Astrocyte (in vitro differentiated cells and primary cell): ENCODE results near the gene NRG2. TPM values are rescaled to one million over a fixed set of nuclear protein-coding genes. Genes with fewer than 3 reads are reported as not detected.

Experiments
- DNase-seq: peaks from one replicate; pipeline ENCODE4 v3.0.0-alpha.2; 2010; ENCODE audit warnings: low read depth
- FAIRE-seq: peaks from 2 replicates; lab custom pipeline; 2011; peaks lifted over from hg19 to GRCh38; lab: Jason Lieb, UNC
- H2AFZ ChIP-seq: 2 replicates; pipeline ENCODE4 v1.6.0; 2012; ENCODE audit warnings: low read depth, low read length, inconsistent platforms
- H3K27ac ChIP-seq: 2 replicates; pipeline ENCODE4 v1.5.1; 2011; ENCODE audit warnings: low read depth, low read length, inconsistent platforms
- H3K27me3 ChIP-seq: 2 replicates; pipeline ENCODE4 v1.6.0; 2011; ENCODE audit warnings: low read length, inconsistent platforms; ENCODE audit not compliant: insufficient read depth
- H3K36me3 ChIP-seq: 2 replicates; pipeline ENCODE4 v1.5.1; 2011; ENCODE audit warnings: low read length, inconsistent platforms; ENCODE audit not compliant: insufficient read depth
- H3K4me1 ChIP-seq: 2 replicates; pipeline ENCODE4 v1.5.1; 2011; ENCODE audit warnings: low read length, inconsistent platforms; ENCODE audit not compliant: insufficient read depth
- H3K4me2 ChIP-seq: 2 replicates; pipeline ENCODE4 v1.6.0; 2012; ENCODE audit warnings: low read length, inconsistent platforms
- H3K4me3 ChIP-seq: 2 replicates; pipeline ENCODE4 v1.5.1; 2011; ENCODE audit warnings: low read depth, mild to moderate bottlenecking, low read length, inconsistent platforms; ENCODE audit not compliant: insufficient read depth
- H3K79me2 ChIP-seq: 2 replicates; pipeline ENCODE4 v1.6.0; 2012; ENCODE audit warnings: mild to moderate bottlenecking, low read length, inconsistent platforms; ENCODE audit not compliant: insufficient read depth
- H3K9ac ChIP-seq: 2 replicates; pipeline ENCODE4 v1.6.0; 2012; ENCODE audit warnings: mild to moderate bottlenecking, low read length, inconsistent platforms
- H3K9me3 ChIP-seq: 2 replicates; pipeline ENCODE4 v1.5.1; 2012; ENCODE audit warnings: low read depth, mild to moderate bottlenecking, low read length, inconsistent platforms; ENCODE audit not compliant: insufficient read depth
- H4K20me1 ChIP-seq: 2 replicates; pipeline ENCODE4 v1.6.0; 2012; ENCODE audit warnings: low read length, inconsistent platforms; ENCODE audit not compliant: insufficient read depth
- H3K27ac Mint-ChIP-seq: one replicate; pipeline ENCODE4 v1.8.0; 2021; ENCODE audit warnings: mild to moderate bottlenecking, mixed read lengths; ENCODE audit not compliant: unreplicated experiment
- H3K27me3 Mint-ChIP-seq: one replicate; pipeline ENCODE4 v1.8.0; 2021; ENCODE audit warnings: low read depth, mixed read lengths; ENCODE audit not compliant: unreplicated experiment
- H3K36me3 Mint-ChIP-seq: one replicate; pipeline ENCODE4 v1.8.0; 2021; ENCODE audit warnings: low read depth, mixed read lengths; ENCODE audit not compliant: unreplicated experiment
- H3K4me1 Mint-ChIP-seq: one replicate; pipeline ENCODE4 v1.8.0; 2021; ENCODE audit warnings: low read depth, mixed read lengths; ENCODE audit not compliant: unreplicated experiment
- H3K4me3 Mint-ChIP-seq: one replicate; pipeline ENCODE4 v1.8.0; 2021; ENCODE audit warnings: mild to moderate bottlenecking, moderate library complexity, mixed read lengths; ENCODE audit not compliant: unreplicated experiment
- H3K9me3 Mint-ChIP-seq: one replicate; pipeline ENCODE4 v1.8.0; 2021; ENCODE audit warnings: mild to moderate bottlenecking, mixed read lengths; ENCODE audit not compliant: unreplicated experiment
- EZH2 ChIP-seq: IDR thresholded peaks from 2 replicates; pipeline ENCODE4 v1.6.1; 2012; ENCODE audit warnings: mild to moderate bottlenecking, low read length, inconsistent platforms; ENCODE audit not compliant: insufficient read depth
- total RNA-seq: library from RNA; stranded (reverse); gene quantifications from 2 replicates; pipeline ENCODE4 v1.2.1, GENCODE V29; 2021
- TF ChIP-seq, protein P1 (sequence below): IDR thresholded peaks from 2 replicates; pipeline ENCODE4 v1.5.1; 2011; ENCODE audit warnings: low read depth, mild to moderate bottlenecking, inconsistent platforms, low read length, moderate library complexity; ENCODE audit not compliant: insufficient read depth

NRG2 gene
- total RNA-seq, 1 donor from 2014 or later = 0.54 TPM

DNA sequence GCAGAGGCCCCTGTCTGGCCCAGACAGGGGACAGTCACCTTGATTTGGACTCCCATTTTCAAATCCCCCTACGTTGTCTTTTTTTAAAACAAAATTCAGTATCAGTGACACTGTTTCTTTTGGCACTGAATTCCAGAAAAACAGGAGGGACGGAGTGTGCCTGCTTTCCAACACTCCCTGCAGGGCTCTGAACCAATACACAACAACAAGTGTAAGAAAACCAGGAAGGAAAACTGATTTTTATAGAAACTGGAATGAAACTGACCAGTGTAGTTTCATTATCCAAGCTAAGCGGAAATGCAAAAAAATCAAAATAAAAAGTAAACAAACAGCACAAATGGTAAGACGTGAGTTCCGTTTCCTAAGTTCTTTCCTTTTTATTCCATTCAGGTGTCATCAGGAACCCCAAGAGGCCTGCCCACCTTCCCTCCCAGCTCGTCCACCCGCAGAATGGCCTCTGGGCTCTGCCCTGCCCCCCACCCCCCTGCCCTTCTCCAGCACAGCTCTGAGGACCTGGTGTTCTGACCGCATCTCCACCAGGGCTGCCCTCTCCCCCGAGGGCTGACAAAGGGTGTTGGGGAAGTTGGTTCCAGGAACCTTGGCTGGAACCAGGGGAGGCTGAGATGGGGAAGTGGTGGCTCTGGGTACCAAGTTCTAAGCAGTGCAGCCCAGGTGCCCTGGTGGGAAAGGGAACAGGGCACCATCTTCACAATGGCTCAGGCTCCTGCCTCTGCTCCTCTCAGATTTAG lies 173.9 kb downstream of the NRG2 start:
- Mint-ChIP-seq H3K27me3 (peaks cover 88% of the 10 kb centered on the region), H3K9me3 (no peaks in the 10 kb centered on the region), H3K4me3 (no peak overlapping the region), H3K36me3 (peaks cover 2% of the 10 kb centered on the region), H3K4me1 (no peaks in the 10 kb centered on the region), H3K27ac (no peak overlapping the region)
- Histone ChIP-seq H3K4me3 (no peak overlapping the region), H3K9me3 (no peaks in the 10 kb centered on the region), H3K27me3 (peaks cover 13% of the 10 kb centered on the region), H2AFZ (no peak overlapping the region), H3K9ac (no peak overlapping the region), H4K20me1 (no peaks in the 10 kb centered on the region), H3K4me1 (no peaks in the 10 kb centered on the region), H3K79me2 (no peaks in the 10 kb centered on the region), H3K36me3 (no peaks in the 10 kb centered on the region), H3K27ac (no peak overlapping the region), H3K4me2 (no peak overlapping the region)
- TF ChIP-seq, protein P1, sequence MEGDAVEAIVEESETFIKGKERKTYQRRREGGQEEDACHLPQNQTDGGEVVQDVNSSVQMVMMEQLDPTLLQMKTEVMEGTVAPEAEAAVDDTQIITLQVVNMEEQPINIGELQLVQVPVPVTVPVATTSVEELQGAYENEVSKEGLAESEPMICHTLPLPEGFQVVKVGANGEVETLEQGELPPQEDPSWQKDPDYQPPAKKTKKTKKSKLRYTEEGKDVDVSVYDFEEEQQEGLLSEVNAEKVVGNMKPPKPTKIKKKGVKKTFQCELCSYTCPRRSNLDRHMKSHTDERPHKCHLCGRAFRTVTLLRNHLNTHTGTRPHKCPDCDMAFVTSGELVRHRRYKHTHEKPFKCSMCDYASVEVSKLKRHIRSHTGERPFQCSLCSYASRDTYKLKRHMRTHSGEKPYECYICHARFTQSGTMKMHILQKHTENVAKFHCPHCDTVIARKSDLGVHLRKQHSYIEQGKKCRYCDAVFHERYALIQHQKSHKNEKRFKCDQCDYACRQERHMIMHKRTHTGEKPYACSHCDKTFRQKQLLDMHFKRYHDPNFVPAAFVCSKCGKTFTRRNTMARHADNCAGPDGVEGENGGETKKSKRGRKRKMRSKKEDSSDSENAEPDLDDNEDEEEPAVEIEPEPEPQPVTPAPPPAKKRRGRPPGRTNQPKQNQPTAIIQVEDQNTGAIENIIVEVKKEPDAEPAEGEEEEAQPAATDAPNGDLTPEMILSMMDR = no peak
- TF ChIP-seq EZH2 = no peak
- no peak for FAIRE-seq
- DNase-seq = no peak

DNA sequence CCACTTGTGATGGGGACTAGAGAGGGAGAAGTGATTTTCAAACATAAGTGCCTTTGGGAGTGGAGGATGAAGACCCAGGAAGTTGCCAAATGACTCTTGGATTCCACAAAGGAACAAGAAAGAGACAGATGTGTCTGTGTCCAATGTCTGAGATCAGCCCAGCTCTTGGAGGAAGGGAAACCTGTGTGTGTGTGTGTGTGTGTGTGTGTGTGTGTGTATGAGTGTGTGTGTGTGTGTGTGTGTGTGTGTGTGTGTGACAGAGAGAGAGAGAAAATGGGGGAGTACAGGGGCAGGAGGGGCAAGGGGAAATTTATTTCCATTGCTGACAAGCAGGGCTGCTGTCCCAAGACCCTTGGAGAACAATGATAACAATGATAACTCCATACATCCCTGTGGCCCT lies 175.5 kb downstream of the NRG2 start:
- Histone ChIP-seq H3K79me2 (no peaks in the 10 kb centered on the region), H3K9ac (no peak overlapping the region), H4K20me1 (no peaks in the 10 kb centered on the region), H3K27me3 (peaks cover 13% of the 10 kb centered on the region), H3K36me3 (no peaks in the 10 kb centered on the region), H3K4me1 (no peaks in the 10 kb centered on the region), H3K4me2 (no peak overlapping the region), H3K4me3 (no peak overlapping the region), H3K27ac (no peak overlapping the region), H3K9me3 (no peaks in the 10 kb centered on the region), H2AFZ (no peak overlapping the region)
- no peaks in the 10 kb centered on the region for H3K4me1 Mint-ChIP-seq
- no peak for TF ChIP-seq EZH2
- H3K36me3 Mint-ChIP-seq = peaks cover 2% of the 10 kb centered on the region
- DNase-seq (no peak), FAIRE-seq (no peak)
- H3K4me3 Mint-ChIP-seq = no peak overlapping the region
- no peak overlapping the region for H3K27ac Mint-ChIP-seq
- no peaks in the 10 kb centered on the region for H3K9me3 Mint-ChIP-seq
- peaks cover 77% of the 10 kb centered on the region for H3K27me3 Mint-ChIP-seq

DNA sequence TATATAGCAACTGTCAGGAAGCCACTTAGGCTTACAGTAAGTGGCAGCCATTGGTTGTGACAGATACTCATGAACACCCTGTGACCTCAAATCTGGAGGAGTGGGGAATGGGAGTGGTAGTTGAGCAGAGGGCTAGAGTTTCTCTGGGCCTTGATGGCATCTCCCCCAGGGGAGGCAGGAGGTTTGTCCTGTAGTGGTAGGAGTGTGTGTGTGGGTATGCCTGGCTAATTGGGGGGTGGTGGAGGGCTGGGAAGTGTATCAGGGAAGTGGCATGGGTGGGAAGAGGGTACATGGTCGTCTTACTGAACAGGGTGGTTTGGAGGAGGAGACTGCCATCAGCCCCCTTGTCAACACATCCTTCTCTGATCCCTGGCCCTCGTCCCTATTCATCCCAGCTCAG lies 176.0 kb downstream of the NRG2 start:
- H4K20me1 ChIP-seq = no peaks in the 10 kb centered on the region
- no peaks in the 10 kb centered on the region for H3K9me3 ChIP-seq
- peaks cover 2% of the 10 kb centered on the region for H3K36me3 Mint-ChIP-seq
- no peak overlapping the region for H3K9ac ChIP-seq
- H3K36me3 ChIP-seq = no peaks in the 10 kb centered on the region
- no peak overlapping the region for H3K27ac ChIP-seq
- H3K27ac Mint-ChIP-seq = no peak overlapping the region
- H3K4me3 ChIP-seq = no peak overlapping the region
- peaks cover 72% of the 10 kb centered on the region for H3K27me3 Mint-ChIP-seq
- no peaks in the 10 kb centered on the region for H3K79me2 ChIP-seq
- H3K4me2 ChIP-seq = no peak overlapping the region
- DNase-seq (no peak), FAIRE-seq (no peak)
- H3K4me1 ChIP-seq = no peaks in the 10 kb centered on the region
- no peak overlapping the region for H2AFZ ChIP-seq
- H3K27me3 ChIP-seq = peaks cover 13% of the 10 kb centered on the region
- no peaks in the 10 kb centered on the region for H3K4me1 Mint-ChIP-seq
- TF ChIP-seq, protein P1 = no peak
- TF ChIP-seq EZH2 = no peak
- no peak overlapping the region for H3K4me3 Mint-ChIP-seq
- H3K9me3 Mint-ChIP-seq = no peaks in the 10 kb centered on the region
